ENCODE measurements around the gene OPCML. TPM values are rescaled to one million over a fixed set of nuclear protein-coding genes. Genes with fewer than 3 reads are reported as not detected.

The OPCML gene
- total RNA-seq, 5 donors from 2014 or later (not counting 1 experiment from before 2014, with no cell fraction given), result not detected

- WGBS (ENCODE audit: insufficient coverage), result no CpG with 5 or more reads among the region's 2 CpGs
- peaks cover 0 to 3% of the 10 kb centered on the region in 2 donors for H3K27me3 Mint-ChIP-seq
- no peaks in the 10 kb centered on the region for H3K36me3 Mint-ChIP-seq
- H3K9me3 ChIP-seq, result no peaks in the 10 kb centered on the region
- H3K4me1 Mint-ChIP-seq, result no peaks in the 10 kb centered on the region
- no peak overlapping the region for H3K4me3 ChIP-seq (ENCODE audit: control insufficient read depth in 1 of 2, extremely low read depth in 1 of 2, low read length in 1 of 2)
- ChIA-PET POLR2A (no interaction called here), CTCF (no interaction called here)
- no peaks in the 10 kb centered on the region for H3K4me1 ChIP-seq (ENCODE audit: control insufficient read depth in 1 of 2, extremely low read depth in 1 of 2, insufficient read depth in 2 of 2, low read length in 2 of 2)
- ATAC-seq (replicated peaks in 1 of 4), result no peak
- H3K4me3 Mint-ChIP-seq, result no peak overlapping the region
- no peak for DNase-seq
- H3K9me3 Mint-ChIP-seq, result peaks cover 0 to 12% (median under 1%) of the 10 kb centered on the region in 3 donors
- H3K27me3 ChIP-seq (replicated peaks in 1 of 2; ENCODE audit: control insufficient read depth in 2 of 2, extremely low read depth in 1 of 2, insufficient read depth in 2 of 2, low read length in 1 of 2), result no peaks in the 10 kb centered on the region
- H3K27ac Mint-ChIP-seq, result no peak overlapping the region
- no peak overlapping the region for H3K27ac ChIP-seq (ENCODE audit: low read length)
- H3K36me3 ChIP-seq (ENCODE audit: control insufficient read depth in 2 of 2, extremely low read depth in 1 of 2, insufficient read depth in 1 of 2, low read length in 1 of 2), result no peaks in the 10 kb centered on the region
Observed at GRCh38 chr11:132898676-132899075, 633.6 kb downstream of the OPCML start.

- H3K36me3 ChIP-seq (ENCODE audit: control insufficient read depth in 2 of 2, extremely low read depth in 1 of 2, insufficient read depth in 1 of 2, low read length in 1 of 2), result no peaks in the 10 kb centered on the region
- Mint-ChIP-seq H3K27me3 (peaks cover 0 to 3% of the 10 kb centered on the region in 2 donors), H3K4me1 (no peaks in the 10 kb centered on the region), H3K27ac (no peak overlapping the region), H3K9me3 (peaks cover 0 to 12% (median 0%) of the 10 kb centered on the region in 3 donors), H3K36me3 (no peaks in the 10 kb centered on the region), H3K4me3 (no peak overlapping the region)
- H3K4me1 ChIP-seq (ENCODE audit: control insufficient read depth in 1 of 2, extremely low read depth in 1 of 2, insufficient read depth in 2 of 2, low read length in 2 of 2), result no peaks in the 10 kb centered on the region
- ChIA-PET POLR2A (no interaction called here), CTCF (no interaction called here)
- no peaks in the 10 kb centered on the region for H3K9me3 ChIP-seq
- ATAC-seq (replicated peaks in 1 of 4), result no peak
- 64% methylated on average over 3 of the region's 4 CpGs for WGBS (ENCODE audit: insufficient coverage)
- no peak overlapping the region for H3K27ac ChIP-seq (ENCODE audit: low read length)
- no peak overlapping the region for H3K4me3 ChIP-seq (ENCODE audit: control insufficient read depth in 1 of 2, extremely low read depth in 1 of 2, low read length in 1 of 2)
- DNase-seq, result no peak
- H3K27me3 ChIP-seq (replicated peaks in 1 of 2; ENCODE audit: control insufficient read depth in 2 of 2, extremely low read depth in 1 of 2, insufficient read depth in 2 of 2, low read length in 1 of 2), result no peaks in the 10 kb centered on the region
Observed at GRCh38 chr11:132898021-132898420, 634.3 kb downstream of the OPCML start.

GRCh38 chr11:132895340-132895739, 637.0 kb downstream of the OPCML start:
- no peak for DNase-seq
- WGBS (ENCODE audit: insufficient coverage), result 100% methylated on average over 2 of the region's 3 CpGs
- ChIA-PET CTCF (no interaction called here), POLR2A (no interaction called here)
- H3K4me1 Mint-ChIP-seq, result no peaks in the 10 kb centered on the region
- H3K9me3 Mint-ChIP-seq, result peaks cover 0 to 6% (median 0%) of the 10 kb centered on the region in 3 donors
- no peaks in the 10 kb centered on the region for H3K36me3 Mint-ChIP-seq
- no peak overlapping the region for H3K27ac Mint-ChIP-seq
- no peaks in the 10 kb centered on the region for H3K4me1 ChIP-seq (ENCODE audit: control insufficient read depth in 1 of 2, extremely low read depth in 1 of 2, insufficient read depth in 2 of 2, low read length in 2 of 2)
- H3K4me3 ChIP-seq (ENCODE audit: control insufficient read depth in 1 of 2, extremely low read depth in 1 of 2, low read length in 1 of 2), result no peak overlapping the region
- no peaks in the 10 kb centered on the region for H3K36me3 ChIP-seq (ENCODE audit: control insufficient read depth in 2 of 2, extremely low read depth in 1 of 2, insufficient read depth in 1 of 2, low read length in 1 of 2)
- H3K27me3 ChIP-seq (replicated peaks in 1 of 2; ENCODE audit: control insufficient read depth in 2 of 2, extremely low read depth in 1 of 2, insufficient read depth in 2 of 2, low read length in 1 of 2), result no peaks in the 10 kb centered on the region
- H3K4me3 Mint-ChIP-seq, result no peak overlapping the region
- no peak for ATAC-seq (replicated peaks in 1 of 4)
- H3K9me3 ChIP-seq, result no peaks in the 10 kb centered on the region
- no peaks in the 10 kb centered on the region for H3K27me3 Mint-ChIP-seq
- H3K27ac ChIP-seq (ENCODE audit: low read length), result no peak overlapping the region

GRCh38 chr11:132894606-132895005, 637.7 kb downstream of the OPCML start:
- Mint-ChIP-seq H3K27ac (no peak overlapping the region), H3K4me1 (no peaks in the 10 kb centered on the region), H3K27me3 (no peaks in the 10 kb centered on the region), H3K4me3 (no peak overlapping the region), H3K9me3 (peaks cover 0 to 4% (median 0%) of the 10 kb centered on the region in 3 donors), H3K36me3 (no peaks in the 10 kb centered on the region)
- Histone ChIP-seq H3K27ac (ENCODE audit: low read length) (no peak overlapping the region), H3K4me1 (ENCODE audit: control insufficient read depth in 1 of 2, extremely low read depth in 1 of 2, insufficient read depth in 2 of 2, low read length in 2 of 2) (no peaks in the 10 kb centered on the region), H3K36me3 (ENCODE audit: control insufficient read depth in 2 of 2, extremely low read depth in 1 of 2, insufficient read depth in 1 of 2, low read length in 1 of 2) (no peaks in the 10 kb centered on the region), H3K9me3 (no peaks in the 10 kb centered on the region), H3K4me3 (ENCODE audit: control insufficient read depth in 1 of 2, extremely low read depth in 1 of 2, low read length in 1 of 2) (no peak overlapping the region), H3K27me3 (replicated peaks in 1 of 2; ENCODE audit: control insufficient read depth in 2 of 2, extremely low read depth in 1 of 2, insufficient read depth in 2 of 2, low read length in 1 of 2) (no peaks in the 10 kb centered on the region)
- ATAC-seq (replicated peaks in 1 of 4) (no peak), DNase-seq (no peak)
- ChIA-PET CTCF (no interaction called here), POLR2A (no interaction called here)
- WGBS (ENCODE audit: insufficient coverage), result 33% methylated on average over 1 of the region's 1 CpG

- ATAC-seq (replicated peaks in 1 of 4) (no peak), DNase-seq (no peak)
- Mint-ChIP-seq H3K4me1 (no peaks in the 10 kb centered on the region), H3K27ac (no peak overlapping the region), H3K27me3 (no peaks in the 10 kb centered on the region), H3K4me3 (no peak overlapping the region), H3K9me3 (peaks cover 0 to 4% (median 0%) of the 10 kb centered on the region in 3 donors), H3K36me3 (no peaks in the 10 kb centered on the region)
- no peak overlapping the region for H3K27ac ChIP-seq (ENCODE audit: low read length)
- H3K4me1 ChIP-seq (ENCODE audit: control insufficient read depth in 1 of 2, extremely low read depth in 1 of 2, insufficient read depth in 2 of 2, low read length in 2 of 2), result no peaks in the 10 kb centered on the region
- H3K36me3 ChIP-seq (ENCODE audit: control insufficient read depth in 2 of 2, extremely low read depth in 1 of 2, insufficient read depth in 1 of 2, low read length in 1 of 2), result no peaks in the 10 kb centered on the region
- no peaks in the 10 kb centered on the region for H3K27me3 ChIP-seq (replicated peaks in 1 of 2; ENCODE audit: control insufficient read depth in 2 of 2, extremely low read depth in 1 of 2, insufficient read depth in 2 of 2, low read length in 1 of 2)
- POLR2A ChIA-PET, result no interaction called here
- WGBS (ENCODE audit: insufficient coverage), result 83% methylated on average over 5 of the region's 5 CpGs
- H3K9me3 ChIP-seq, result no peaks in the 10 kb centered on the region
- CTCF ChIA-PET, result interaction anchor here in 1 of 2 donors (1.0 kb wide), 1 partner anchor 118 kb away, joined by 3 read pairs; no protein-coding TSS in a partner anchor
- no peak overlapping the region for H3K4me3 ChIP-seq (ENCODE audit: control insufficient read depth in 1 of 2, extremely low read depth in 1 of 2, low read length in 1 of 2)
Observed at GRCh38 chr11:132892876-132893275, 639.4 kb downstream of the OPCML start.

- Histone ChIP-seq H3K4me3 (ENCODE audit: control insufficient read depth in 1 of 2, extremely low read depth in 1 of 2, low read length in 1 of 2) (no peak overlapping the region), H3K27ac (ENCODE audit: low read length) (no peak overlapping the region), H3K36me3 (ENCODE audit: control insufficient read depth in 2 of 2, extremely low read depth in 1 of 2, insufficient read depth in 1 of 2, low read length in 1 of 2) (no peaks in the 10 kb centered on the region), H3K4me1 (ENCODE audit: control insufficient read depth in 1 of 2, extremely low read depth in 1 of 2, insufficient read depth in 2 of 2, low read length in 2 of 2) (no peaks in the 10 kb centered on the region), H3K9me3 (no peaks in the 10 kb centered on the region), H3K27me3 (replicated peaks in 1 of 2; ENCODE audit: control insufficient read depth in 2 of 2, extremely low read depth in 1 of 2, insufficient read depth in 2 of 2, low read length in 1 of 2) (peaks cover 0 to 7% of the 10 kb centered on the region in 2 experiments)
- Mint-ChIP-seq H3K9me3 (peaks cover 0 to 4% (median 0%) of the 10 kb centered on the region in 3 donors), H3K4me1 (no peaks in the 10 kb centered on the region), H3K4me3 (no peak overlapping the region), H3K27me3 (no peaks in the 10 kb centered on the region), H3K36me3 (no peaks in the 10 kb centered on the region), H3K27ac (no peak overlapping the region)
- CTCF ChIA-PET, result no interaction called here
- DNase-seq (no peak), ATAC-seq (replicated peaks in 1 of 4) (no peak)
- WGBS (ENCODE audit: insufficient coverage), result 67% methylated on average over 1 of the region's 6 CpGs
- POLR2A ChIA-PET, result no interaction called here
Observed at GRCh38 chr11:132888226-132888625, 644.1 kb downstream of the OPCML start.

- no peaks in the 10 kb centered on the region for H3K9me3 ChIP-seq
- H3K27ac ChIP-seq (ENCODE audit: low read length), result no peak overlapping the region
- Mint-ChIP-seq H3K27me3 (no peaks in the 10 kb centered on the region), H3K9me3 (no peaks in the 10 kb centered on the region), H3K4me1 (no peaks in the 10 kb centered on the region), H3K4me3 (no peak overlapping the region), H3K36me3 (no peaks in the 10 kb centered on the region), H3K27ac (no peak overlapping the region)
- H3K36me3 ChIP-seq (ENCODE audit: control insufficient read depth in 2 of 2, extremely low read depth in 1 of 2, insufficient read depth in 1 of 2, low read length in 1 of 2), result no peaks in the 10 kb centered on the region
- no peaks in the 10 kb centered on the region for H3K4me1 ChIP-seq (ENCODE audit: control insufficient read depth in 1 of 2, extremely low read depth in 1 of 2, insufficient read depth in 2 of 2, low read length in 2 of 2)
- DNase-seq (no peak), ATAC-seq (replicated peaks in 1 of 4) (no peak)
- POLR2A ChIA-PET, result no interaction called here
- H3K27me3 ChIP-seq (replicated peaks in 1 of 2; ENCODE audit: control insufficient read depth in 2 of 2, extremely low read depth in 1 of 2, insufficient read depth in 2 of 2, low read length in 1 of 2), result peaks cover 0 to 7% of the 10 kb centered on the region in 2 experiments
- CTCF ChIA-PET, result no interaction called here
- no peak overlapping the region for H3K4me3 ChIP-seq (ENCODE audit: control insufficient read depth in 1 of 2, extremely low read depth in 1 of 2, low read length in 1 of 2)
- 78% methylated on average over 5 of the region's 6 CpGs for WGBS (ENCODE audit: insufficient coverage)
Observed at GRCh38 chr11:132886335-132886734, 646.0 kb downstream of the OPCML start.
